Ascending aorta (tissue), 2 donors: Measurements from ENCODE around the gene PINK1. TPM values are rescaled to one million over a fixed set of nuclear protein-coding genes. Genes with fewer than 3 reads are reported as not detected.

Experiments
- DNase-seq, 2 donors: peaks; one replicate each; pipeline ENCODE4 v3.0.0-alpha.2; 2019; ENCODE audit warnings: low spot score in 2 of 2
- H3K27ac ChIP-seq, 2 donors: fragments of 200-600 bp; sonication (generic); one replicate each; pipeline ENCODE4 v1.5.1; 2016 to 2017; ENCODE audit warnings: mild to moderate bottlenecking in 1 of 2
- H3K27me3 ChIP-seq: fragments of 200-600 bp; sonication (generic); one replicate; pipeline ENCODE4 v1.5.1; 2017
- H3K36me3 ChIP-seq, 2 donors: fragments of 200-600 bp; sonication (generic); one replicate each; pipeline ENCODE4 v1.5.1; 2016
- H3K4me1 ChIP-seq, 2 donors: fragments of 200-600 bp; sonication (generic); one replicate each; pipeline ENCODE4 v1.5.1; 2016 to 2017; ENCODE audit warnings: mild to moderate bottlenecking in 1 of 2
- H3K4me3 ChIP-seq, 2 donors: fragments of 200-600 bp; sonication (generic); one replicate each; pipeline ENCODE4 v1.5.1; 2016 to 2017; ENCODE audit warnings: mild to moderate bottlenecking in 1 of 2
- H3K9me3 ChIP-seq, 2 donors: fragments of 200-600 bp; sonication (generic); one replicate each; pipeline ENCODE4 v1.5.1; 2016
- intact Hi-C: fragments of 100-400 bp; cut with DNase I; formaldehyde crosslinking; loops from one replicate; pipeline ENCODE4 v1.15.1; 2023
- total RNA-seq: library from RNA; depleted of rRNA; stranded (reverse); fragments of >200 nt; gene quantifications from one replicate; pipeline ENCODE4 v1.1.0, GENCODE V29; 2016
- TF ChIP-seq, protein P1 (sequence below), 3 experiments: fragments of 200-600 bp in 2 of 3; fragments of 450-650 bp in 1 of 3; sonication (generic) in 2 of 3; IDR thresholded peaks; one replicate each; pipeline ENCODE4 v1.5.1; 2016 to 2019; ENCODE audit warnings: antibody characterized with exemption in 3 of 3, mild to moderate bottlenecking in 1 of 3, moderate library complexity in 1 of 3

The PINK1 gene
- total RNA-seq, 1 donor from 2014 or later, result 113 TPM

DNA sequence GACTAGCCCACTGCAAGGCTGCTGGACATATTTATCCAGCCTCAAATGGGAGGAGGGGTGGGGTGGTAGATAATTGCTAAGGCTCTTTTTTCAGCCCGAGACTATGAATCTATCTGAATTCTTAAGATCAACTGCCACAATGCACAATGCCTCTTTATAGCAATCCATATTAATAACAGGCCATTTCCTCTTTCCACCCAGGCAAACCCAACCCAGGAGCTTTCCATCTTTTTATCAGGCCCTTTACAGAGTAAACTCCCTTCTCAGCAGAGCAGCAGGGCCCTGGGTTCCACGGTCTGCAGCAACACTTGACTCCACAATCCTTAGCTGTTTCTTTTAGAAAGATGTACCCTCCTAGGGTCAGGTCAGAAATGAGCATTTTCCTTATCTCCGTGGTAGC, 27.1 kb downstream of the PINK1 start:
- Histone ChIP-seq H3K4me1 (peaks cover 6 to 18% of the 10 kb centered on the region in 2 donors), H3K27ac (peak overlapping the region in 1 of 2 donors; percentile 54), H3K4me3 (peak overlapping the region; percentile 83 to 87), H3K27me3 (no peaks in the 10 kb centered on the region), H3K9me3 (no peaks in the 10 kb centered on the region), H3K36me3 (peaks cover 12 to 35% of the 10 kb centered on the region in 2 donors)
- intact Hi-C loops, result no loop called here
- TF ChIP-seq, protein P1, sequence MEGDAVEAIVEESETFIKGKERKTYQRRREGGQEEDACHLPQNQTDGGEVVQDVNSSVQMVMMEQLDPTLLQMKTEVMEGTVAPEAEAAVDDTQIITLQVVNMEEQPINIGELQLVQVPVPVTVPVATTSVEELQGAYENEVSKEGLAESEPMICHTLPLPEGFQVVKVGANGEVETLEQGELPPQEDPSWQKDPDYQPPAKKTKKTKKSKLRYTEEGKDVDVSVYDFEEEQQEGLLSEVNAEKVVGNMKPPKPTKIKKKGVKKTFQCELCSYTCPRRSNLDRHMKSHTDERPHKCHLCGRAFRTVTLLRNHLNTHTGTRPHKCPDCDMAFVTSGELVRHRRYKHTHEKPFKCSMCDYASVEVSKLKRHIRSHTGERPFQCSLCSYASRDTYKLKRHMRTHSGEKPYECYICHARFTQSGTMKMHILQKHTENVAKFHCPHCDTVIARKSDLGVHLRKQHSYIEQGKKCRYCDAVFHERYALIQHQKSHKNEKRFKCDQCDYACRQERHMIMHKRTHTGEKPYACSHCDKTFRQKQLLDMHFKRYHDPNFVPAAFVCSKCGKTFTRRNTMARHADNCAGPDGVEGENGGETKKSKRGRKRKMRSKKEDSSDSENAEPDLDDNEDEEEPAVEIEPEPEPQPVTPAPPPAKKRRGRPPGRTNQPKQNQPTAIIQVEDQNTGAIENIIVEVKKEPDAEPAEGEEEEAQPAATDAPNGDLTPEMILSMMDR (IDR thresholded peaks at IDR 0.05), result no peak
- no peak for DNase-seq

DNA sequence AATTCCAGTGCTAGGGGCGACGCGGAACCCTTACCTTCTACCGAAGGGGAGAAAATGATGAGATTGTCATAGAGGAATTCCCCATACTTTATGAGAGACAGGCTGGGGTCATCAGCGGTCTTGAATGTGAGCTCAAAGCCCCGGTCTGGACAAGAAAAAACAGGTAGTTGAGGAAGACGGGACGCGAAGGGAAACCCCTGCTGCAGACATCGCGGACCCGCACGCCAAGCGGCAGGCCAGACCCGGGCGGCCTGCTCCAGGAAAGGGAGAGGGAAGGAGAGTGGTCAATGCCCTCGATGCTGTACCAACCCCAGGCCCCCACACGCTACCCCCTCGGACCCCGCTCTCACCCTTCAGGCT, 27.6 kb downstream of the PINK1 start:
- Histone ChIP-seq H3K36me3 (peaks cover 7 to 30% of the 10 kb centered on the region in 2 donors), H3K4me1 (peaks cover 6 to 18% of the 10 kb centered on the region in 2 donors), H3K27ac (peak overlapping the region; percentile 48 to 54), H3K9me3 (no peaks in the 10 kb centered on the region), H3K4me3 (peak overlapping the region; percentile 83 to 87), H3K27me3 (no peaks in the 10 kb centered on the region)
- intact Hi-C loops, result loop anchor here (1.0 kb wide), 4 partner anchors 28 to 153 kb away; partner anchors contain the start of genes MUL1 and PINK1
- TF ChIP-seq, protein P1 (IDR thresholded peaks at IDR 0.05), result no peak
- DNase-seq, result no peak

DNA sequence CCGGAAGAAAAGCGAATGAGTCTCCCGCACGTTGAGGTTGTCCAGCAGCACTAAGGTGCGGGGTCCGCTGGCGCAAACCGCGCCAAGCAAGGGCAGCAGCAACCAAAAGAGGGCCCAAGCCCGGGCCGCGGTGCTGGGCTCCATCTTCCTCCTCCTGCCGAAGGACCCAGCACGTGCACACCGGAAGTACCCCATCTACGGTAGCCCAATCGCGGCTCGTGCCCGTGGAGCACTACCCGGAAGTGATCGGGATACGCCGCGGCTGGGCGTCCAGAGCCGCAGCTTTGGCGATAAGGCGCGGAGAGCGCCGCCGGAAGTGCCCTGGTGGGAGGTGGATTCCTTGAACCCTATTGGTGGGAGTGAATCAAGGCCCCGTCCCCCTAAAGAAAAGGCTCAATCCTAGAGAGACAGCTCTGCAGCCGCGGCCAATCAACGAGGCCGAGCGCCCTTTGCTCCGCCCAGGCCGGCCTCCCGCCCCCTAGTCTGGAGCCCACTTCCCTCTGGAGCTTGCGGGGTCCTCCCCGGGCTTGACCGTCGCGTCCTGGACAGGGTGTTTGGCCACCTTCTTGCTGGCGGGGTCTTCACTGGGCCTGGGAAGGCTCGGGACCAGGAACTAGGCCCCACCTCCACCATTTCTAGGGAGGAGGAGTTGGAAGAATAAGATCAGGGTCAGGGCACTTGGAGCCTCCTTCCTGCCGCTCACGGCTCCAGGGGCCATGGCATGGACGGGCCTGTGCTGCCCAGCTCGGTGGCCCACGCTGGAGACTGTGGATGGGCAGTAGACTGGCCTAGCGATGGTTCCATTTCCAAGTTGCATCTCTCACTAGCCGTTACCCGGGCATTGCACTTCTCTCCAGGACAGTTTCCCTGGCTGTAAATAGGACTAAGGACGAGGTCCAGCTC, 28.2 kb downstream of the PINK1 start, which contains the start of gene DDOST:
DDOST (minus strand) TSS at position 163 of the 903 bp plus-strand sequence; CDS start at position 144, 19 bp downstream.
- peak; percentile 82 to 98 for DNase-seq
- TF ChIP-seq, protein P1 (IDR thresholded peaks at IDR 0.05), result peak in 2 of 3 experiments; percentile 47 to 48
- intact Hi-C loops, result loop anchor here (1.0 kb wide), 4 partner anchors 28 to 153 kb away; partner anchors contain the start of genes MUL1 and PINK1
- H3K27ac ChIP-seq, result peak within 1 kb of the TSS; percentile 89 to 90
- H3K9me3 ChIP-seq, result no peaks in the 10 kb centered on the region
- peaks cover 4 to 24% of the 10 kb centered on the region in 2 donors for H3K36me3 ChIP-seq
- no peaks in the 10 kb centered on the region for H3K27me3 ChIP-seq
- peak within 1 kb of the TSS; percentile 83 to 87 for H3K4me3 ChIP-seq
- H3K4me1 ChIP-seq, result peaks cover 6 to 18% of the 10 kb centered on the region in 2 donors

DNA sequence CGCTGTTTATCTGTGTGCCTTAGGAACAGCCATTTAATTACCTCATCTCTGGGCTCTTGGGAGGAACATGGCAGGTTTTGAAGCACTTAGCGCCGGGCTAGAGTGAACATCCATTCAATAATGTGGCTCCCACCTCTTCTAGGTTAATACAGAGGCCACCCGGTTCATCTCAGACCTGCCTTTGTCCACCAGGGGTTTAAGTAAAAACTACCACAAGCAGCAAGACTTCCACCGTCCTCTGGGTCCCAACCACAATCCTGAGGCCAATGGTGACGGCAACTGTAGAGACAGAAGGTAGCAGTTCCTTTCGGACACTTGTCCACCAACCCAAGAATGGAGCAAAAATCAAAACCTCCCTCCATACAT, 28.8 kb downstream of the PINK1 start:
- Histone ChIP-seq H3K27me3 (no peaks in the 10 kb centered on the region), H3K4me1 (peaks cover 6 to 18% of the 10 kb centered on the region in 2 donors), H3K27ac (peak overlapping the region; percentile 89 to 90), H3K4me3 (peak overlapping the region; percentile 83 to 87), H3K36me3 (peaks cover 4 to 18% of the 10 kb centered on the region in 2 donors), H3K9me3 (no peaks in the 10 kb centered on the region)
- intact Hi-C loops, result no loop called here
- TF ChIP-seq, protein P1 (IDR thresholded peaks at IDR 0.05), result no peak
- DNase-seq, result no peak

DNA sequence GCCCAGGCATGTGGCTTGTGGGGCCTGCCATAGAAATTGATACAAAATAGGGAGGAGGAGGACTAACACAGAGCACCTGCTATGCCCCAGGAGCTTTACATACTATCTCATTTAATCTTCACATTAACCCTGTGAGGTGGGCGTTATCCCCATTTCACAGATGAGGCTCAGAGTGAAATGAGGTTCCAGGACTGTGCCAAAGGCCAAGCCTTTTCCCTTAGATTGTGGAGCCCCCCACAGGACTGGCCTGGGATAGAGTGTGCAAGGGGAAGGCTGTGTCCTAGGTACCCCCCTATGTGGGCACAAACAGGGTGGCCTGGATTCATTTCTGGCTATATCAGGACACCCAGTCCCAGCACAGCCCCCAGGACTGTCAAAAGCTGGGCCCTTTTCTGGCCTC, 30.1 kb downstream of the PINK1 start:
- Histone ChIP-seq H3K36me3 (peaks cover 0 to 6% of the 10 kb centered on the region in 2 donors), H3K27me3 (no peaks in the 10 kb centered on the region), H3K9me3 (no peaks in the 10 kb centered on the region), H3K4me3 (no peak overlapping the region), H3K4me1 (peaks cover 6 to 18% of the 10 kb centered on the region in 2 donors), H3K27ac (no peak overlapping the region)
- intact Hi-C loops, result no loop called here
- DNase-seq, result no peak
- TF ChIP-seq, protein P1 (IDR thresholded peaks at IDR 0.05), result no peak
